ENCODE measurements around the gene RHBDD3.

Gene RHBDD3

DNA sequence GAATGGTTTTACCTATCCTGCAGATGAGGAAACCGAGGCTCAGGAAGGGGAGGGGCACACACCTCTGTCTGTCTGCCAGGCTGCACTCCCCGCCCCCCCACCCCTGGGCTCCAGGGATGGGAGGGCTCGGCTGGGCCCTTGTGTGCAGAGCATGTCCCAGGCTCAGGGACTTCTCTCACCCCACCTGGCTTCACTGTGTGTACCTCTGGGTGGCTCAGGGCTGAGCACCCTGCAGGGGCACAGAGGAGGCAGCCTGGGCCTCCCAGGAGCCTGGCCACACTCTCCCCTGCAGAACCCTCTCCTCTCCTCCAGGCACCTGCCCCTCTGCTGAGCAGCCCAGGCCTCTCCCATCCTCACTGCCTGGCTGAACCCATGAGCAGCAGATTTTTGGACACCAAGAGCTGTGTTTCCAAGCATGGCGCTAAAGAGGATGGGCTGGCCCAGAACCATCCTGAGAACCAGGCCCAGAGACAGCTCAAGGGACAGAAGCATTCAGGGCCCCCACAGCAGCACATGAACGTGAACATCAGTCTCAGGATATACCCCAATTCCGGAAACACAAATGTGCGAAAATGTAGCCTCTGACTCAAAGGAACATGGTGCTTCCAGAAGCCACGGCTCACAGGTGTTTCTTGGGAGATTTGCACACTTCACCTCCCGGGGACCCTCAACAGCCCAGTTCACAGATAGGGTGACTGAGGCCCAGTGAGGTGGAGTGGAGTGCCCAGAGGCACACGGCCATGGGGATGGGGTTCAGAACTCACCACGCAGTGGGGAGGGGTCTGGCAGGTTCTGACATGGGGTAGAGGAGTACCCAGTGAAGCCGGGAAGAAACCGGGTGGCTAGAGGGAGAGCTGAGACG, 51.5 kb downstream of the RHBDD3 start:
- peaks cover 8% of the 10 kb centered on the region for H3K27me3 Mint-ChIP-seq (ENCODE audit: low read depth, poor library complexity)
- H3K36me3 Mint-ChIP-seq (ENCODE audit: low read depth), result peaks cover 18% of the 10 kb centered on the region
- peaks cover 55% of the 10 kb centered on the region for H3K4me1 Mint-ChIP-seq
- no peak overlapping the region for H3K4me3 Mint-ChIP-seq
- TF ChIP-seq, protein P1, sequence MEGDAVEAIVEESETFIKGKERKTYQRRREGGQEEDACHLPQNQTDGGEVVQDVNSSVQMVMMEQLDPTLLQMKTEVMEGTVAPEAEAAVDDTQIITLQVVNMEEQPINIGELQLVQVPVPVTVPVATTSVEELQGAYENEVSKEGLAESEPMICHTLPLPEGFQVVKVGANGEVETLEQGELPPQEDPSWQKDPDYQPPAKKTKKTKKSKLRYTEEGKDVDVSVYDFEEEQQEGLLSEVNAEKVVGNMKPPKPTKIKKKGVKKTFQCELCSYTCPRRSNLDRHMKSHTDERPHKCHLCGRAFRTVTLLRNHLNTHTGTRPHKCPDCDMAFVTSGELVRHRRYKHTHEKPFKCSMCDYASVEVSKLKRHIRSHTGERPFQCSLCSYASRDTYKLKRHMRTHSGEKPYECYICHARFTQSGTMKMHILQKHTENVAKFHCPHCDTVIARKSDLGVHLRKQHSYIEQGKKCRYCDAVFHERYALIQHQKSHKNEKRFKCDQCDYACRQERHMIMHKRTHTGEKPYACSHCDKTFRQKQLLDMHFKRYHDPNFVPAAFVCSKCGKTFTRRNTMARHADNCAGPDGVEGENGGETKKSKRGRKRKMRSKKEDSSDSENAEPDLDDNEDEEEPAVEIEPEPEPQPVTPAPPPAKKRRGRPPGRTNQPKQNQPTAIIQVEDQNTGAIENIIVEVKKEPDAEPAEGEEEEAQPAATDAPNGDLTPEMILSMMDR (IDR thresholded peaks at IDR 0.05), result no peak
- H3K27ac Mint-ChIP-seq, result no peak overlapping the region
- no peaks in the 10 kb centered on the region for H3K9me3 Mint-ChIP-seq
- DNase-seq, result no peak

DNA sequence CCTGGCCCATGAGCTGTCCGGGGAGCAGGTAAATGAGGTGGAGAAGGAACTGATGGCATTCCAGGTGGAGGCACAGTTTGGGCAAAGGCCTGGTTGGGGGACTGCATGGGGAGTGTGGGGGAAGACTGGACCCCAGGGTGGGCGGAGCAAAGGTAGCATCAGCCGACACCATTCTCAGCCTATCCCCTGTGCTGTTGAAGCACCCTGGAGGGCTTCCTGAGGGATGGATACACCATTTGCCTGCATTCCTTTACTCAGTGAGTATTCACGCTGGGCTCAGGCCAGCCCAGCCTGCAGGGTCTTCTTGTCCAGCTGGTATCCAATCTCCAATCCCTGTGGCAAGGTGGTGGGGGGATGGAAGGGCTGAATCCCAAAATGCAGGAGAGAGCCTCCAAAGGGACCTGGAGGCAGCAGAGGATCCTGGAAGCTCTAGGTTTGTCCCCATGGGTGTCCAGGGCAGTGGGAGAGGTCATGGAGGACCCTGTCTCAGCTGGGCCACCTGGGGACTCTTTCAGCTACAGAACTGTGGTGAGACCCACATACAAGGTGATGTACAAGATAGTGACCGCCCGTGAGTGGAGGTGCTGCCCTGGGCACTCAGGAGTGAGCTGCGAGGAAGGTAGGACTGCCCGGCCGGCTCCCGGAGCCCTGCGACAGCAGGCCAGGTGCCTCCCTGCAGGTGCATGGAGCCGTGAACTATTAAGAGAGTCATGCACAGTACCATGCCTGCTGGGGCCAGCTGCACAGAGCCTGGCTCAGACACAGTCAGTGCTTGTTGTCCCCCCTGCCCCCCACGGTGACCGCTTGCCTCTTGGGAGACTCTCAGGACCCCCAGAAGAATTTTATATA, 52.5 kb downstream of the RHBDD3 start:
- H3K4me1 Mint-ChIP-seq, result peaks cover 58% of the 10 kb centered on the region
- DNase-seq, result no peak

DNA sequence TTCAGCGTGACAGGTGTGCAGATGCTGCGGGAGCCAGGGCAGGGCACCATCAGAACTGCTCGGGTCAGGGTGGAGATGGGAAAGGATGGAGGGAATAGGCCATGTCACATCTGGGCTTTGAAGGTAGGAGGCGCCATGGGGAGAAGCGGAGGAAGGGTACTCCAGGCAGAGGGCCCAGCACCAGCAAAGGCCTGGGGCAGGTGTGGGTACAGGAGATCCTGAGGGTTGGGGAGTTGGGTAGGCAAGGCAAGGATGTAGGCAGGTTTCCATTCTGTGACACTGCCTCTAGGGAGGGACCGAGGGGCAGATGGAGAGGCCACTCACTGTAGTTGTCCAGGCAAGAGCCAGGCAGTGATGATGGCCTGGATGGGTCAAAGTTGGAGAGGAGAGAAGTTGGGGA, 53.5 kb downstream of the RHBDD3 start:
- Mint-ChIP-seq H3K4me3 (no peak overlapping the region), H3K4me1 (peaks cover 59% of the 10 kb centered on the region), H3K27ac (peak overlapping the region; percentile 91), H3K27me3 (ENCODE audit: low read depth, poor library complexity) (peaks cover 8% of the 10 kb centered on the region), H3K9me3 (no peaks in the 10 kb centered on the region), H3K36me3 (ENCODE audit: low read depth) (peaks cover 5% of the 10 kb centered on the region)
- TF ChIP-seq, protein P1 (IDR thresholded peaks at IDR 0.05), result no peak
- no peak for DNase-seq

More for the DNA sequence above, 52.5 kb downstream of the RHBDD3 start:
- Mint-ChIP-seq H3K9me3 (no peaks in the 10 kb centered on the region), H3K27ac (peak overlapping the region; percentile 68), H3K4me3 (no peak overlapping the region), H3K36me3 (ENCODE audit: low read depth) (peaks cover 10% of the 10 kb centered on the region), H3K27me3 (ENCODE audit: low read depth, poor library complexity) (peaks cover 8% of the 10 kb centered on the region)
- TF ChIP-seq, protein P1 (IDR thresholded peaks at IDR 0.05), result no peak

DNA sequence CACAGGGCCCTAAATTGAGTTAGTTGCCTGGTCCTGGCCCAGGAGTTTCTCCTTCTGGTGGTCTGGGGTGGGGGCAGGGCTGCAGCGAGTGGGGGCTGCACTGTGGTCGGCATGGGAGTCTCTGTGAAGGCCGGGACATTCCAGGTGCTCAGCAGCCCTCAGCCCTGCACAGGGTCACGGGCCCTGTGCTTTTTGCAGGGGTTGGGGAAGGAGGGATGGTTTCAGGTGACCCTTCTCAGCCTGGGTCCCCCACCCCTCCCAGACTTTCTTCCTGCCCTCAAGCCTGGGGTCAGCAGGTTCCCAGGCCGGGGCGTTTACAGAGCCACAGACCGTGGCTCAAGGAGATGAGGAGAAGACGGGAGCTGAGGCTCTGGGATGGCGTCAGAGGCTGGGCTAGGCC, 54.3 kb downstream of the RHBDD3 start:
- no peaks in the 10 kb centered on the region for H3K9me3 Mint-ChIP-seq
- H3K36me3 Mint-ChIP-seq (ENCODE audit: low read depth), result peaks cover 5% of the 10 kb centered on the region
- H3K4me3 Mint-ChIP-seq, result peak overlapping the region; percentile 37
- TF ChIP-seq, protein P1 (IDR thresholded peaks at IDR 0.05), result no peak
- peaks cover 66% of the 10 kb centered on the region for H3K4me1 Mint-ChIP-seq
- peaks cover 8% of the 10 kb centered on the region for H3K27me3 Mint-ChIP-seq (ENCODE audit: low read depth, poor library complexity)
- DNase-seq, result peak; percentile 67
- peak overlapping the region; percentile 91 for H3K27ac Mint-ChIP-seq

DNA sequence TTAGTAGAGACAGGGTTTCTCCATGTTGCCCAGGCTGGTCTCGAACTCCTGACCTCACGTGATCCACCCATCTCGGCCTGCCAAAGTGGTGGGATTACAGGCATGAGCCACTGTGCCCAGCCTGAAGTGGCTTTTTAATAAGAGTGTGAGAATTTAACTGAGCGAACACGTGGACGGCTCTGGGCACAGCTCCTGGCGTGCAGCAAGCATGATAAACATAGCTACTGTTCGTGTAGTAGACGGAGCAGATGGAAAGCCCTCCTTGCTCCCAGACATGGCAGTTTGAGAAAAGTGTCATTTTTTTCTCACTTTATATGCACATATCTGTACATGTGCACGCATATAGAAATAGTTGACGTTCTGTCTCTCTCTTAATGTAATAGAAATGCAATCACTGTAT, 55.0 kb downstream of the RHBDD3 start:
- DNase-seq, result no peak
- H3K27me3 Mint-ChIP-seq (ENCODE audit: low read depth, poor library complexity), result peaks cover 5% of the 10 kb centered on the region
- H3K4me3 Mint-ChIP-seq, result peak overlapping the region; percentile 37
- peak overlapping the region; percentile 91 for H3K27ac Mint-ChIP-seq
- peaks cover 72% of the 10 kb centered on the region for H3K4me1 Mint-ChIP-seq
- TF ChIP-seq, protein P1 (IDR thresholded peaks at IDR 0.05), result no peak
- no peaks in the 10 kb centered on the region for H3K36me3 Mint-ChIP-seq (ENCODE audit: low read depth)
- H3K9me3 Mint-ChIP-seq, result no peaks in the 10 kb centered on the region
